Measurements from ENCODE around the gene BDKRB1. TPM values are rescaled to one million over a fixed set of nuclear protein-coding genes. Genes with fewer than 3 reads are reported as not detected.

Gene BDKRB1
- total and polyA plus RNA-seq, 9 of the 15 experiments (the other 6 are each of a cell fraction or from before 2014, with no cell fraction given), result 0.06 to 0.23 (median 0.09) TPM; not detected in 1

- no peak for TF ChIP-seq ZNF436 (CRISPR knock-in tag; IDR thresholded peaks at IDR 0.05)
- TF ChIP-seq TCF7 (IDR thresholded peaks at IDR 0.05; ENCODE audit: borderline replicate concordance), result no peak
- no peak for TF ChIP-seq PBX2 (CRISPR knock-in tag; IDR thresholded peaks at IDR 0.05; ENCODE audit: low read depth)
- no peak for TF ChIP-seq PBX2 (tag; conservative IDR thresholded peaks at IDR 0.05; ENCODE audit: low read depth)
- no peak for TF ChIP-seq U2AF2 (optimal IDR thresholded peaks at IDR 0.05; ENCODE audit: low read depth, low read length)
- no peak for TF ChIP-seq NFE2L1 (tag; IDR thresholded peaks at IDR 0.05; ENCODE audit: borderline replicate concordance, low read depth)
- TF ChIP-seq JUND (IDR thresholded peaks at IDR 0.05; ENCODE audit: borderline replicate concordance, low read depth, low read length), result no peak
- no peak for TF ChIP-seq JUND (tag; IDR thresholded peaks at IDR 0.05; ENCODE audit: borderline replicate concordance, low read depth, low read length)
- TF ChIP-seq RBM39 (optimal IDR thresholded peaks at IDR 0.05; ENCODE audit: low read depth, low read length), result no peak
- no peak for TF ChIP-seq HNRNPL (IDR thresholded peaks at IDR 0.05; ENCODE audit: low read depth, low read length)
- no peak for TF ChIP-seq ZNF224 (CRISPR knock-in tag; IDR thresholded peaks at IDR 0.05)
- TF ChIP-seq SP2 (IDR thresholded peaks at IDR 0.05; ENCODE audit: extremely low read depth, low read depth, low read length, poor library complexity, severe bottlenecking), result no peak
Measured at GRCh38 chr14:96267916-96268315, 11.9 kb downstream of the BDKRB1 start (continued).
